Body of pancreas (tissue), 4 donors: ENCODE results near the gene LY6G5C.

ENCODE experiments used
- POLR2A ChIP-seq, 3 donors: fragments of 450-650 bp; IDR thresholded peaks; one replicate each; pipeline ENCODE4 v1.6.1; 2016; ENCODE audit warnings: antibody characterized with exemption in 3 of 3, mild to moderate bottlenecking in 2 of 3
- TF ChIP-seq, protein P1 (sequence below), 7 experiments: fragments of 450-650 bp in 4 of 7; fragments of 200-600 bp in 3 of 7; sonication (generic) in 3 of 7; IDR thresholded peaks; one replicate each; pipeline ENCODE4 v1.5.1; 2016 to 2019; ENCODE audit warnings: antibody characterized with exemption in 7 of 7

DNA sequence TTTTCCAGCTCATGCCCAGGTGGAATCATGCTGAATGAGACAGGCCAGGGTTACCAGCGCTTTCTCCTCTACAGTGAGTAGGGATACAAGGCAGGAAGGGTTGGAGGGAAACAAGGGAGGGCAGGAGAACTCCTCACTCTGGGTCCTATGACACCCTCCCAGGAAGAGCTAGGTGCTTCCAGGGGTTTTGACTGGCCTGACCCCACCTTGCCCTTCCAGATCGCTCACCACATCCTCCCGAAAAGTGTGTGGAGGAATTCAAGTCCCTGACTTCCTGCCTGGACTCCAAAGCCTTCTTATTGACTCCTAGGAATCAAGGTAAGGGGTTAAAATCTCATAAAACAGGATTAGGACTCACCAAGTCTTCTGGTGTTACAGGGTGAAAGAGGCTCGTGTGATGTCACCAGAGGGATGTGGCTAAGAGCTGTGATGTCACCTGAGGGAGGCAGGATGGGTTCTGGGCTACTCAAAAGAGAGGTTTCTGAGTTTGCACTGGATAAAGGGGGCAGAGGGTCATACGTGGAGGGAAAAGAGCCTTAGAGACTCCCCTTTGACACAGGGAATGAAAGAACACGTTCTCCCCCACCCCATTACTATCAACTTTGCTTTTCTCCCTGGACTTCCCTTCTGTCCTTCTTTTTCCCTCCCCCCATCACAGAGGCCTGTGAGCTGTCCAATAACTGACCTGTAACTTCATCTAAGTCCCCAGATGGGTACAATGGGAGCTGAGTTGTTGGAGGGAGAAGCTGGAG, 23.3 kb downstream of the LY6G5C start:
- TF ChIP-seq, protein P1, sequence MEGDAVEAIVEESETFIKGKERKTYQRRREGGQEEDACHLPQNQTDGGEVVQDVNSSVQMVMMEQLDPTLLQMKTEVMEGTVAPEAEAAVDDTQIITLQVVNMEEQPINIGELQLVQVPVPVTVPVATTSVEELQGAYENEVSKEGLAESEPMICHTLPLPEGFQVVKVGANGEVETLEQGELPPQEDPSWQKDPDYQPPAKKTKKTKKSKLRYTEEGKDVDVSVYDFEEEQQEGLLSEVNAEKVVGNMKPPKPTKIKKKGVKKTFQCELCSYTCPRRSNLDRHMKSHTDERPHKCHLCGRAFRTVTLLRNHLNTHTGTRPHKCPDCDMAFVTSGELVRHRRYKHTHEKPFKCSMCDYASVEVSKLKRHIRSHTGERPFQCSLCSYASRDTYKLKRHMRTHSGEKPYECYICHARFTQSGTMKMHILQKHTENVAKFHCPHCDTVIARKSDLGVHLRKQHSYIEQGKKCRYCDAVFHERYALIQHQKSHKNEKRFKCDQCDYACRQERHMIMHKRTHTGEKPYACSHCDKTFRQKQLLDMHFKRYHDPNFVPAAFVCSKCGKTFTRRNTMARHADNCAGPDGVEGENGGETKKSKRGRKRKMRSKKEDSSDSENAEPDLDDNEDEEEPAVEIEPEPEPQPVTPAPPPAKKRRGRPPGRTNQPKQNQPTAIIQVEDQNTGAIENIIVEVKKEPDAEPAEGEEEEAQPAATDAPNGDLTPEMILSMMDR (IDR thresholded peaks at IDR 0.05): no peak
- no peak for TF ChIP-seq POLR2A (IDR thresholded peaks at IDR 0.05)
